AG09309 (cell line): ENCODE measurements around the gene SLC8A1.

Experiments used
- DNase-seq: peaks from one replicate; pipeline ENCODE4 v3.0.0-alpha.2; 2010; ENCODE audit warnings: low read depth
- H3K4me3 ChIP-seq: 2 replicates; pipeline ENCODE4 v1.5.1; 2011; ENCODE audit warnings: mild to moderate bottlenecking, low read depth, low read length, moderate library complexity; ENCODE audit not compliant: control insufficient read depth
- TF ChIP-seq, protein P1 (sequence below): IDR thresholded peaks from 2 replicates; pipeline ENCODE4 v1.5.1; 2011; ENCODE audit warnings: mild to moderate bottlenecking, low read depth, low read length, inconsistent platforms; ENCODE audit not compliant: insufficient read depth, control insufficient read depth; ENCODE audit errors: missing control alignments

SLC8A1 gene

DNA sequence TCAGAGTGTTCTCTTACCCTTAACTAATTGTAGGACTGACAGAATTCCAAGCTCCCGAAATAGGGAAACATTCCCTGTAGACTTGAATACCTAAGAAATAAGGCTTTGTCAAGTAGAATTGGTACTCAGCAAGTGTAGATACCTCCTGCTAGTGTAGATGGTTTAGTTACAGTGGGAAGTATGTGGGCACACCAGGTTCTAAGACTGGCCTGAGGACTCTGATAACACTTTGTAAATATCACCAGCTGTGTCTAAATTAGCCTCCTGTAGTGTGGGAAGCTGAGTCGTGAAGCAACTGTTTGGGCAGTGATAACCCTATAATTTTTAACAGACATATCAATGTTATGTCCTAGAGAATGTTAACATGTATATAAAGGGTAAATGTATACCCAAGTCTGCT lies 304.5 kb downstream of the SLC8A1 start:
- DNase-seq, result no peak

DNA sequence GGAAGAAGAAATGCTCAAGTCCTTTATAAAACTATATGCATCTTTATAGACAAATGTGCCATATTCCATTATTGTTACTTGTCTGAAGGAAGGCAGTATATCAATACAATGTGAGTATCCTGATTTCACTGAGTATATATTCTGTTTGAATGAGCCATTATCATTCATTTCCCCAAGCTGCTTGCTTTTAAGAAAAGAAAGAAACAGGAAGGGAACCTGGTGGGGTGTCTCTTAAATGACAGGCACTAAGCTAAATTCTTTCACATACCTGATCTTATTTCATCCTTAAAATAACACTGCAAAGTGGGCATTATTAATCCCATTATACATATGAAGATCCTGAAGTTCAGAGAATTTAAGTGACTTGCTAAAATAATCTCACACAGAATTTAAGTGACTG lies 307.9 kb downstream of the SLC8A1 start:
- H3K4me3 ChIP-seq, result no peak overlapping the region
- no peak for DNase-seq
- TF ChIP-seq, protein P1, sequence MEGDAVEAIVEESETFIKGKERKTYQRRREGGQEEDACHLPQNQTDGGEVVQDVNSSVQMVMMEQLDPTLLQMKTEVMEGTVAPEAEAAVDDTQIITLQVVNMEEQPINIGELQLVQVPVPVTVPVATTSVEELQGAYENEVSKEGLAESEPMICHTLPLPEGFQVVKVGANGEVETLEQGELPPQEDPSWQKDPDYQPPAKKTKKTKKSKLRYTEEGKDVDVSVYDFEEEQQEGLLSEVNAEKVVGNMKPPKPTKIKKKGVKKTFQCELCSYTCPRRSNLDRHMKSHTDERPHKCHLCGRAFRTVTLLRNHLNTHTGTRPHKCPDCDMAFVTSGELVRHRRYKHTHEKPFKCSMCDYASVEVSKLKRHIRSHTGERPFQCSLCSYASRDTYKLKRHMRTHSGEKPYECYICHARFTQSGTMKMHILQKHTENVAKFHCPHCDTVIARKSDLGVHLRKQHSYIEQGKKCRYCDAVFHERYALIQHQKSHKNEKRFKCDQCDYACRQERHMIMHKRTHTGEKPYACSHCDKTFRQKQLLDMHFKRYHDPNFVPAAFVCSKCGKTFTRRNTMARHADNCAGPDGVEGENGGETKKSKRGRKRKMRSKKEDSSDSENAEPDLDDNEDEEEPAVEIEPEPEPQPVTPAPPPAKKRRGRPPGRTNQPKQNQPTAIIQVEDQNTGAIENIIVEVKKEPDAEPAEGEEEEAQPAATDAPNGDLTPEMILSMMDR, result no peak

More for the DNA sequence above, 304.5 kb downstream of the SLC8A1 start:
- TF ChIP-seq, protein P1, result no peak
- H3K4me3 ChIP-seq, result no peak overlapping the region

- no peak for DNase-seq
- TF ChIP-seq, protein P1, result no peak
- no peak overlapping the region for H3K4me3 ChIP-seq
Observed at GRCh38 chr2:40138314-40138713, 313.6 kb downstream of the SLC8A1 start.

GRCh38 chr2:40131081-40131704 lies 320.7 kb downstream of the SLC8A1 start:
- DNase-seq, result no peak

DNA sequence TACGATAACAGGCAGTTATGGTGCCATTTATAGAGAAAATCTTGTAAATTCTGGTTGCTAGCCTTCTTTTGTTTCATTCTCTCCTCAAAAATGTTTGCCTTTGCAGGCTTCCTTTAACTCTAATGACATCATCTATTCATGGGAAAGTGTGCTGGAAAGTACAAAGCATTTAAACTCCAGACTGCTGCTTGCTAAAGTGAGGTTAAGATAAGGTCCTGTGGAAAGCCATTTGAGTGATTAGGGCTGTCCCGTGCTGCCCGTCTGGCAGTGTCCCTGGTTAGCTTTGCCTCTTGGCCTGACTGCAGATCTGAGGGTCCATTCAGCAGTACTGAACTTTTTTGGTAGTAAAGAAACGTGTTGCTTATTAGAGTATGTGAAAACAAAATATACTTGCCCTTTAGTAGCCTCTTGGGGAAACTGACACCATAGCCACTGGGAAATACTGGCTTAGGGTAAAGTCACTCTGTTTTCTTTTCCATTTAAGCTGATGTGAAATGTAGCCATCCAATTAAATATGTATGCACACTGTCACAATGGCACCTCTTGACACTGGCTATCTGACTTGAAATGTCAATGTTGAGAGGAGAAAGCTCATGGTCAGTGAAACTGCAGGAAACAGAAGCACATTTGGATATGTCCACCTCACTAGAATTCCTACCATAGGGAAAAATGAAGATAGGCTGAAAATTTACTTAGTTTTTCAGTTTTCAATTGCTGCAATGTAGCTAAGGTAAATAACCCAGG lies 321.5 kb downstream of the SLC8A1 start:
- DNase-seq, result no peak
- TF ChIP-seq, protein P1, result no peak
- H3K4me3 ChIP-seq, result no peak overlapping the region

More at GRCh38 chr2:40131081-40131704, 320.7 kb downstream of the SLC8A1 start:
- H3K4me3 ChIP-seq, result no peak overlapping the region
- TF ChIP-seq, protein P1, result no peak

DNA sequence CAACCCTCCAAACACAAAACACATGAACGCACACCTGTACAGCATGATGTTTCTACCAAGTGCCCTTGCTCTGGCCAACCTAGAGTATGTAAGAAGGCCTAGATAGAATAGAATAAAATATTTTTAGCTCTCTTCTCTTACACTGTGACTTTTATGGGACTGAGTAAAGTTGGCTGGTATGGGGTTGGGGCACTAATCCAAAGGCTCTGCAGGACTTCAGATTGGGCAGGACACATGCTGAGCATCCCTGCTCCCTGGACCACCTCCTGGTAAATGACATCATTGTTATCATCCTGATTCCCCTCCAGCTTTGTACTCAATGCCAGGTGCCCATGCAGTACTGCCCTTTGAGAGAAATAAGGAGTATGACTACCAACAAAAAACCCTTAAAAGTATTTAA lies 322.2 kb downstream of the SLC8A1 start:
- DNase-seq, result no peak
- TF ChIP-seq, protein P1, result no peak
- no peak overlapping the region for H3K4me3 ChIP-seq
